GM19351 (cell line): Measurements from ENCODE around the gene TANC1.

ENCODE experiments used
- ATAC-seq: cut with Tn5 transposase; IDR thresholded peaks from one replicate; pipeline ENCODE4 v1.9.1; 2021; ENCODE audit warnings: mild to moderate bottlenecking, moderate library complexity; ENCODE audit not compliant: unreplicated experiment

The TANC1 gene

DNA sequence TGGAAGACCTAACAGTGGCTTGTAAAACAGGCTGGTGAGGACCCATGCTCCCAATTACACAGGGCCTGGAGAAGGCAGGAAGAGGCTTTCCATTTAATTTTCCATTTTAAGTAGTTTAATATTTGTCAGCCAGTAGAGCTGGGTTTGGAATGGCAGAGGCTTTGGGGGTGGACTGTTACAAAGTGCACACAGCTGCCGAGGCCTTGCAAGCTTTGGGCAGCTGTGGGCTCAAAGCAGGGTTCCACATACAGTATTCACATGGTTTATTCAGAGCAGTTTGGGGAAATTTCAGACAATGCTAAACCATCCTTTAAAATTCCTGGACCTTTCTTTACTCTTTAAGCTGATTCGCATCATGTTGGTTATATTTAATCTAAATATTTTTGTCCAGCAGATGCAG is 185.5 kb downstream of the TANC1 start:
- ATAC-seq = no peak

DNA sequence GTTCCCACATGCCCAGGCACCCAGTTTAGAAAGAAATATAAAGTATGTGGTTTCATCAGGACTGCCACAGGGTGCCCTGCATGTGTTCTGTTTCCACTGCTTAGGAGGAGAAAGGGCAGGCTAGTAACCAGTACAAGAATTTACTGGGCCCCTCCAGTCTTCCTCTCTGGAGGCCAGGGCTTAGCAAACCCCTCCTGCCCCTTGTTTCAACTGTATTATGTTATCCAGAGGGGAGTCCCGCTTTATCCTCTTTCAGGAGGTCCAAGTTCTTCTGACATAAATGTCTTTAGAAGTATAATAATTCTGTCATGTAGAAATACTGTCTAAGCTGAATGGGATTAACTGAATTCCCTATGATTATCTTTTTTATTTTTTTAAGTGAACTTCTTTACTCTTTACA is 185.9 kb downstream of the TANC1 start:
- no peak for ATAC-seq

DNA sequence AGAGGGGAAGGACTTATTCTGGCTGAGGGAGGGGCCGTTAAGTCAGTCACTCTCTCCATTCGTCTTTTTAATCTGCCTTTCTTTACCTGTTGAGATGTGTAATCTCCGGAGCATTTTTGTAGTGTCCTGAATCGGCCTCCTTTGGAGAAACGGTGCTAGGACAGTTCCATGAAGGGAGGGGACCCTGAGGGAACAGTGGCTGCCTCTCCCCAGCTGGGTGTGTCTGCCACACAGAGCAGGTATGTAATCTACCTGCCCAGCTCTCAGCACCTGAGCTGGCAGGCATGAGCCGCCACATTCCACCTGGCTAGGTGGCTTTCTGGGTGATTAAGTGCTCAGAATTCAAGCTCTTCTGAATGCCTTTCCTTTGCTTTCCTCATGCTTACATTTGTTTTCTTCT is 186.9 kb downstream of the TANC1 start:
- no peak for ATAC-seq

DNA sequence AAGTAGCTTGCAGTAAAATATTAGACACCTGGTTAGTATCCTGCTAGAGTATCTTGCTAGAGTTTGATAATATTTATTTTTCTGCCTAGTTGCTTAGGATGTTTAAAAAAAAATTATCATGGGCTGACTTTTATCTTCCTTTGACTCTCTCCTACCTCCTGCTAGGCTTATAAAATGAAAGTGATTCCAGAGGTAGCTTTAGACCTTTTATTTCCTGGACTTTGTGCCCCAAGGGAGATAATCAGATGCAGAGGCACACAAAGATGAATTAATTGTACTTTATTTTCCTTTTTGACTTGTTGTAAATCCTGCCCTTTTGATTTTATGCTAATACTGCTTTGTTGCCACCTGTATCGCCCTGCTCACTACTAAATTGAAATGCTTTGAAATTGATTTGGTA is 187.4 kb downstream of the TANC1 start:
- no peak for ATAC-seq

DNA sequence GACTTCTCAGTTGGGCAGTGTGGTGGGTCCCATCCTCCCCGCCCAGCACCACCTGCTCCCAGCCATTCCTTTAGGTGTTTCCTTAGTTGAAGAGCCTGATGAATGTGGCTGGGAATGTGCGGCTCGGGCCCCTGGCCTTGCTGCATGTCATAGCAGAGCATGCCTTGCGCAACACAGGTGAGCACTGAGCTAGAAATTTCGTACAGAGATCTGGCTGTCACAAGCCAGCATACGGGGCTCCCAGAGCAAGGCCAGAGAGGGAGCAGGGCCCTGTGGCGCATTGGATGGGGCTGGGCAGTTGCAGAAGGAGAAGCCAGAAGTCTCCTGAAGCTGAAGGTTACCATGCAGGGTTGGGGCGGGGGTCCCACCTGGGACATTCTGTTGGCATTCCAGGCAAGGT is 188.4 kb downstream of the TANC1 start:
- no peak for ATAC-seq

DNA sequence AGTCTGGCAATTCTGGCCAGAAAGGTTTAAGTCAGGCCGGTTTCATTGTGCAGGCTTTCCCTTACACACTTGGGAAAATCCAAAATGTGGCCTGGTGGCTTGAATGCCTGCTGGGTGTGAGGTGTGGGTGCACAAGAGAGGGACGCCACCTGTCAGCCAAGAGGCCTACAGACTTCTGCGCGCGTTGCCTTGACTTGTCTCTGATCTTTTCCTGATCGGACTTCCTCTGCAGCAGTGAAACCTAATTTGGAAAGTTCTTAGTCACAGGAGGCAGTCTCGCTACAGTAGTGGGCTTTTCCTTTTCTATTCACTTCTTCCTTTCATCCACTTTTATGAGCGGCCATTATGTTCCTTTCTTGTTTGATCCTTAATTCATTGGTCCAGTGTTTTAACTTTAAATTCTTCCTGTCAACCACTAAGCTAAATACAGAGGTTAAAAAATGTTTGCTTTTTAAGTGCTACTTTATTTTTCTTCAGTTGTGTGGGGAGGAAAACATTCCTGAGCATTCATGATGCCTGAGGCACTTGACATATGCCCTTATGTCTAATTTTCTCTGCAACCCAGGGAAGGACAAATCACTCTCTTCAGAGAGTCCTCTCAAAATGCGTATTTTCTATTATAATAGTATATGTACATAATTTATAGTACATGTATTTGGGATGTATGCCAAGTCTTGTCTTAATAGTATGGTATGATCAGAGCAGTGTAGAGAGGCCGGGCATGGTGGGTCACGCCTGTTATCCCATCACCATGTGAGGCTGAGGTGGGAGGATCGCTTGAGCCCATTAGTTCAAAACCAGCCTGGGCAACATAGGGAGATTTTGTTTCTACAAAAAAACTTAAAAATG is 189.1 kb downstream of the TANC1 start:
- peak; percentile 65 for ATAC-seq

DNA sequence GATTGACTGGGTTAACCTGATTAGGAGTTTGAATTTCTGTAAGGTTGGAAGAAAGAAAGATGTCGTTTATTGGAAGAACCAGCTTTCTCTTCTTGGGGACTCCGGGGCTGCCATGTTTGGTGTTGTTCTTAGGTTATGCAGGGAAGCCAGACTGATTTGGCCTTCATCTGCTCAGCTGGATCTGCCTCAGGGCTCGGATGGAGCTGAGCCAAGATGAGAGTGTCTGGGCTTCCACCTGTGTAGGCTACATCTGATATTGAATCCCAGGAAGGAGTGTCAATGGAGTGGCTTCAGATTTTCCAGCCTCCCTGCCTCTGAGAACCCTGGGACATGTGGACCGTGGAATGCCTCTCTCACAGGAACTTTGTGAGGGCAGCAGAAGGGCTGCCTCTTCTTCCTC is 192.0 kb downstream of the TANC1 start:
- no peak for ATAC-seq

DNA sequence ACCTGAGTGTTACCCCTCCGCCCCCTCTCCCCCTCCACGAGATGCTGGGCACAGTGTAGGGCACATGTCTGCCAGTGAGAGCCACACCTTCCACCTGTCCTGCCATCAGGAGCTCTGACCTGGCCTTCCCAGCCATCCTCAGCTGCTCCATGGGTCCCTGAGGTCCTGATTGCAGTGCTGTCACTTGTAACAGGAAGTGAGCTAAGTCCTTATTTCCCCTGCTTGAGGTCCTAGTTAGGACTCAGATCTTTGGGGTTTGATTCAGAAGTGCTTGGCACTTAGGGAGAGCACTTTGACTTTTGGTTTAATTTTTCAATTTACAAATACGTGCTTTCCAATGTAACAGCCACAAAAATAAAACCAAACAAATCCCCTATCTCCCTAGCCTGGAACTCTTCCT is 192.5 kb downstream of the TANC1 start:
- no peak for ATAC-seq

DNA sequence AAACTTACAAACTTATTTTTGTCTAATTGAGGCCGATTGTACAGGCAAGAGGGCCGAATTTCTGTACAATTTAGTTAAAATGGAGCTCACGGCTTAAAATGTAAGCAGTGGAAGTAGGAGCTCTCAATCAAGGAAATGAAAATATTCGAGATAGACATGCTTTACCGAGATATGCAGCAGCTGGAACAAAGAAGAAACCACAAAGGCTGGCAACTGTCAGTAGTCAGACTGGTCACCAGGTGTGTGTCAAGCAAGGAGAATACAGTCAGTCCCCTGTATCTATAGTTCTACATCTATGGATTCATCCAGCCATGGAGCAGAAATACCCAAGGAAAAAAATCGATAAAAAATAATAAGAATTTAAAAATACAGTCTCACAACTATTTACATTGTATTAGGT is 195.5 kb downstream of the TANC1 start:
- no peak for ATAC-seq

DNA sequence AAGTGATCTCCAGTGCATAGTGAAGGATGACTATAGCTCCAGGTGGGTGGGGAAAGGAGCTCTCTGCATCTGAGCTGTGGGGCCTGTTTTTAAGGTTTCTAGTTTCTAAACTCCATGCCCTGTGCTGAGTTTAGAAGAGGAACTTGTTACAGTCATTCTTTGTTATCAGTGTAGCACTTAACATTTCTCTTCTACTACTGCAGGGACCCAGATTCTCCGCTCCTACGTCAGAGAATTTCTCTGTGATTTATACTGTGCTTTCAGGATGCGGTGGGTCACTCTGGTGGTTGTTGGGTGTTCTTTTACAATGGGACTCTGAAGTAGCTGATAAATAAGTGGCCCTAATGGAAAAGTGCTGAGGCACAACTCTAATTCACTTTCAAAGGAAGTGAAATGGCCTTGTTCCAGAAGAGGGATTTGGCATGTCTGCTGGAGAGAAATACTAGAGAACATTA is 196.0 kb downstream of the TANC1 start:
- ATAC-seq = no peak

DNA sequence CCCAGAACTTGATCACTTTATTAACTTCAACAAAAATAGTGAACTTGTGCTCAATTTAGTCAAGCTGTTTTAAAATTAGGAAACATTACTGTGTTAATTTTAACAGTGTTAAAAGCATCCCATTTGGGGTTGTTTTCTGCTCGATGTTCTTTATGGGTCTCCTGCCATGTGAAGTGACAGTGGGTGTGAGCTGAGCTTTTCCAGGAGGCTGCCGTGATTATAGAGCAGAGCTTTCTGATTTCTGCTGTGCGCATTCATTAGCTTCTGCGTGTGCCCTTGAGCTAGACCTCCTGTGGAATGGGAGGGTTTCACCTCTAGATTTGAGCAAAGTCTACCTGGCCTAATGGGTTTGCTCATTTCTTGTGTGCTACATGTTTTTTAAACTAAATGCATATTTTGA is 196.6 kb downstream of the TANC1 start:
- ATAC-seq = no peak

DNA sequence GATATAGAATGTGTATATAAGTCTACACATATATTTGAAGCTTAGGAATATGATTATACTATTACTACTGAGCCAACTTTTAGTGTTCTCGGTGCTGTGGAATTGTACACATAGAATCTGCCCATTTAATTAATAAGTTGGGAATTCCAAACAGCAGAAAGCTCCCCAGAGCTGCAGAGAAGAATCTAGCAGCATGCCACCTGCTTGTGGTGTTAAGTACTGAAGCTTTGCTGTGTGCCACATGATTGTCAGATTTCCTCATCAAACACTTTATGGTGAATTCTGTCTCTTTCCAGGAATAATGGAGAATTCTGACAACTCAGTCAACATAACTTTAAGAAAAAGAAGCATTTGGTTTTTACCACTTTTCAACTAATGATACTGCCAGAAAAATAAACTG is 200.3 kb downstream of the TANC1 start:
- ATAC-seq = no peak

DNA sequence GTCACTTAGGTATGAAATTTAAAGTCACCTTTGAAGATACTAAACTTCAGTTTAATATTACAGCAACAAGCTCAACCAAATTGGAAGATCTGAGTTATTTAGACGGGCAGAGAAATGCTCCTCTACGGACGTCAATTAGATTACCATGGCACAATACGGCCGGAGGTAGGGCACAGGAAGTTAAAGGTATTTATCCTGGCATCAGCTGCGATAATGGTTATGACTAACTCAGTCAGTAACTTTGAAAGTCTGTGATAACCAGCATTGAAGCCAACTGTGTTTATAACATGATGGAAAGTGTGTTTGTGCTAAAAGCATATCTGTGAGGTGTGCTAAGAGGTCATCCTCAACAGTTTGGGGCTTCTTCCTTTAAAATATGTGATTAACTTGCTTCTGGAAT is 200.7 kb downstream of the TANC1 start:
- no peak for ATAC-seq

DNA sequence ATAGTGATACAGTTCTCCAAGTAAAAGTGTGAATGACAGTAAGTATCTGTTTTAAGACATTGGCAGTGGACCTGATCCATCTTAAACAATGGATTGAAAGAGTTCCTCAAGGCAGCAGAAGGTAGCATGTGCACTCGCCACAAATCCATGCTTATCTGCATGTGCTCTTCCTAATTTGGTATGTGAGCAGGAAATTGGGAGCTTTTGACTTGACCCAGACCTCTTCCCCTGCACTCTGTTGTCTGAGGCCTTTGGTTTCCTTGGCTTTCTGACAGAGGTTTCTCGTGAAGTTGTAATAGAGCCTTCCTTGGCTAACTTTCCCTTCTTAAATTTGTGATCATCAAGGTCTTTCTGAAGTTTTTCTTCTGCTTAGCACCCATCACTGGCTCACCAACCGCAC is 204.0 kb downstream of the TANC1 start:
- no peak for ATAC-seq

DNA sequence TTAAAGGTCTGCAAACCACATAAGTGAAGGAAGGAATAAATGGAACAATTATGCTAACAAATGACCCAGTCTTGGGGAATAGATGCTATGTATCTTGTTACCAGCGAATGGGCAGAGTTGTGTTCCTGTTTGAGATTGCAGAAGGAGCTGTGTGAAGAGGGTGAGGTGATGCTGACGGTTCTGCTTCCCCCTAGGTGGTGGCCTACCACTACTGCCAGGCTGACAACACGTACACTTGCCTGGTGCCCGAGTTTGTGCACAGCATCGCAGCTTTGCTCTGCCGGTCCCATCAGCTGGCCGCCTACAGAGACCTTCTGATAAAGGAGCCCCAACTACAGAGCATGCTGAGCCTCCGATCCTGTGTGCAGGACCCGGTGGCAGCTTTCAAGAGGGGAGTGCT is 206.3 kb downstream of the TANC1 start:
- ATAC-seq = no peak

DNA sequence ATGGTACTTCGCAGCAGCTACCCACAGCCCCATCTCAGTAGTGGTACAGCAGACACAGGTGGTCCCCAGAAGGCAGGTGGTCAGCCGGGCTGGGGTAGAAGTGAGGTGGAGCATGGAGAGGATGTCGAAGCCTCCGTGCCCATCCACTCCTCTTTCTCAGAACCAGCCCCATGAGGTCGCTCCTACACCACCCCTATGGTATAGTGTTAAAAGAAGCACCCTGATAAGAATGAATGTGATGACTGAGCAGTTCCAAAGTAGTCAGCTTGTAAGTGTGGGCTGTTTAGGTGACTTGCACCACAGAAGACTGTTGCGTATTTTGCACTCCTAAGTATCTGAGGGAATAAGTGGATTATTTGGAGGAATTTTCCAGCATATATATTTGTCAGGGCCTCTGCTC is 206.7 kb downstream of the TANC1 start:
- no peak for ATAC-seq

DNA sequence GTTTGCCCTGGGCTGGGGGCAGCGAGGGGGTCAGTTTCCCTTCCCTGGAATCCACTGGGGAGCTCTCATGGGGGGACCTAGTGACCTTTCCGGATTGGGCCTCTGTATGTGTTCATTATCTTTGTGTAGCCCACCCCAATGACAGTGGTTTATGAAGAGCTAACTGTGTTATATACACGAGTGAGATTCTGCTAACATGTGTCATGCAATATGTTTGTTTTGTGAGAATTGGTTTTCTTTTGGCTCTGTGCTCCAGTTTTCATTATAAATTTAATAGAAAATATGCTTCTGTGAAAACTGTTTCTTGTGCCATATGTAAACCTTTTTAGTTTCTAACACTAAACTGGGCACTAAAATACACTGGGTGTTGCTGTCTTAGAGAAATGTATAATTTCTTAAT is 207.5 kb downstream of the TANC1 start:
- no peak for ATAC-seq

DNA sequence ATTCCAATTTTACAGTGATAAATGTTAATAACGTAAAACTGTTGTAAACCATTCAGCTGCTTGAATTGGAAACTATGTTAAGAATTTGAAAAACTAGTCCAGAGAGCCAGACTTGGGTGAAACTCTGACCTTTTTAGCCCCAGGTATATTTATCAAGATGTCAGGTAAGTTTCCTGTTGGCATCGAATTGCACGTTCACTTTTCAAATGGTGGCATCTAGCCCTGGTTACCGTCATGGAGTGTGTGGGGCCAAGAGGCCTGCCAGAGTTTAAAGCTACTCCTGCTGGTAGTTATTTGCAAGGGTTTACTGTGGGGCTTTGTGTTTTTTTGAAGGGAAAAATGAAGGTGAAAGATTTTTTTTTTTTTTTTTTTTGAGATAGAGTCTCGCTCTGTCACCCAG is 208.1 kb downstream of the TANC1 start:
- no peak for ATAC-seq

DNA sequence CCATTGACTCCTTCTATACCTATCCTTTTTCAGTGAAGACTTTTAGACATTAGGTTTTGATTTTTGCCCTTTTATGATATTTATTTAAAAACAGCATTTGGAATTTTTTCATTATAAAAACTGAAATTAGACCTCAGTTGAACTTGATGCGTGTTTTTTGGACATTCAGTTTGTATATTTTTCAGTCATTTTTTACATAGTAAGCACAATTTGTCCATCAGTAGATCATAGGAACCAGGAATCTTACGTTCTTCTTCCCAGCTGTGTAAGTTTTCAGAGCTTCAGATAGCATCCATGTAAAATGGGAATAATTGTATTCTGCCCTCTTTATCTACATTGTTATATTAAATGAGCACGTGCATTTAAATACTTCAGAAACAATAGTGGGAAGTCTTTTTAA is 208.9 kb downstream of the TANC1 start:
- ATAC-seq = no peak

DNA sequence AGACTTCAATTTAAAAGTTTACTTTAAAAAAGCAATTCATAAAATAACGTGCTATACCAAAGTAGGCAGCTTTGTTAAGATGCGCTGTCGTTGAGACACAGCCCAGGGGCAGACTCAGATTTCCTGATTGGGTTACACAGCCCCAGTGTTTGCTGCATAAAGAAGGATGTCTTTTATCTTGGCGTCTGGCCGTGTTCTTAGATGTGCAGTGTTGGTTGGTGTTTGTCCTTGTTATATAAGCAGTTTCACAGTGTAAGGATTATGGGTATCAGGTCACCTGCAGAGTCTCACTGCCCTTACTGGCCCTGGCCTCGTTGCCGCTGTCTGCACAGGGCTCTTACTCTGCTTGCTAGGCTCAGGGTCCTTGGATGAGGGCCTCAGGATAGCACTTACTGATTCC is 209.5 kb downstream of the TANC1 start:
- no peak for ATAC-seq

DNA sequence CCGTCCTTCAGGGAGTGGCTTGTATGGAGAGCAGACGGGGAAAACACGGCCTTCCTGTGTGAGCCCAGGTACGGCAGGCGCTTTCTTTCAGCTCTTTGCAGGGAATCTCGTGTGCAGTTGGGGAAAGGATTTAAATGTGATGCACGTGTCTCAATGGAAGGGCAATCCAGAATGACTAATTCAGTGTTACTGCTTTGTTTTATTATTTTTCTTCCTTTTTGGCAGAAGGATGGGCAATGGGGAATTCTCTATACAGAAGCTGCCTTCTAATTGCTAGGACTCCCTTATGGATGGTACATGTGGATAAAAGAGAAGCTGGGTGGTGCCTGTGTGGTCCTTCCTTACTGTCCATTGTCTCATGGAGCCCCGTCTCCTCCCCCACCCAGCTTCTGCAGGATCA is 210.7 kb downstream of the TANC1 start:
- ATAC-seq = no peak

DNA sequence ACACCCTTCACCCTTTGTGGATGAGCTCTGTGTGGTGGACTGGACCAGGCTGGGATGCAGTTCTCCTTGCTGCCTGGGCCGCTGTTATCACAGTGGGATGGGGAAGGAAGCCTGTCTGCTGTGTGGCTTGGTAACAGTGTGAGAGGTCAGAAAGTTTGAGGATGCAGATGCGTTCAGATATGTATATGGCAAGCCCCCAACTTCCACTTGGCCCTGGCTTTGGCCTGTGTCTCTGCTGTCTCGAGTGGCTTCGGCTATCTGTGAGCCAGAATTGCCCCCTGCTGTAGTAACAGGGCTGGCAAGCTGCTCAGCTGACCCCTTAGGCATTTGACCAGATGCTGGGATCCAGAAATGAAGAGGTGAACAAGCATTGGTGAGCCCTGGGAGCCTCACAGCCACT is 211.3 kb downstream of the TANC1 start:
- no peak for ATAC-seq

DNA sequence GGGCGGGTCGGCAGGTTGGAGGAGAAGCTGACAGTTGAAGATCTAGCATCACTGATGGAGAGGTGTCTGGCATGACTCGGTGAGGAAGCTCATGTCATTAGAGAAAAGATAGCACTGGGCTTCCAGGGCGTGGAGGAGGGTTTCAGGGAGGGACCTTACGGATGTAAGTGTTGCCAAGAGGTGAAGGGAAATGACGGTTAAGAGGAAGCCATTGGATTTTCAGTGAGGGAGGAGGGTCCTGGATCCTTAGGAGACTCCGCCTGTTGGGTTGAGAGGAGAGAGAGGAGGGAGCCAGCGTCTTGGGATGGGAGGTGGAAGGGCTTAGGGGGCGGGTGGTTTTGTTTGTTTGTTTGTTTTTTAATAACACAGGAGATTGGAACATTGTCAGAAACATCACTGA is 214.9 kb downstream of the TANC1 start:
- ATAC-seq = no peak
